Activated T-cell treated with anti-CD3 and anti-CD28 coated beads, Interleukin-2, amount 50 U/mL, for 24 hours (primary cell): ENCODE results near the gene ALKBH3.

Experiments used
- DNase-seq: peaks from one replicate; pipeline ENCODE4 v3.0.0-alpha.2; 2020
- H3K27ac Mint-ChIP-seq: 2 replicates; pipeline ENCODE4 v1.8.0; 2020; ENCODE audit warnings: mild to moderate bottlenecking, mixed read lengths
- H3K27me3 Mint-ChIP-seq: 2 replicates; pipeline ENCODE4 v1.8.0; 2020; ENCODE audit warnings: mixed read lengths
- H3K36me3 Mint-ChIP-seq: 2 replicates; pipeline ENCODE4 v1.8.0; 2020; ENCODE audit warnings: low read depth, mixed read lengths
- H3K4me1 Mint-ChIP-seq: 2 replicates; pipeline ENCODE4 v1.8.0; 2020; ENCODE audit warnings: low read depth, mixed read lengths
- H3K4me3 Mint-ChIP-seq: 2 replicates; pipeline ENCODE4 v1.8.0; 2020; ENCODE audit warnings: mild to moderate bottlenecking, moderate library complexity, mixed read lengths
- H3K9me3 Mint-ChIP-seq: 2 replicates; pipeline ENCODE4 v1.8.0; 2020; ENCODE audit warnings: mixed read lengths

Gene ALKBH3

DNA sequence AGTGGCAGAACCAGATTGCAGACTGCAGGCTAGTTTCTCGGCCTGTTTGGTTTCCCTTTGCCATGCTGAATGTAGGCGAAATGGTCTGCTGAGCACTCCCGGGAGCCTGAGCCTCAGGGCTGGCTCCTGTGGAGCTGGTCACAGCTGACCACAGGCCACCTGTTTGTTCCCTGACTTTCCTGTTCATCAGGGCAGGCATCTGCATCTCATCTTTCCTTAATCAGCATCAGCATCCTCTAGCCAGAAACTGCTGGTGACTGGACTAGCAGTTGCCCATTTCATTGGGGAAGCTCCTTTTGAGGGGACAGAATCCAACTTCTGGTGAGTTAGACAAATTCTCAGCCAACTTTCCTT, 41.6 kb downstream of the ALKBH3 start:
- no peak overlapping the region for H3K4me3 Mint-ChIP-seq
- H3K4me1 Mint-ChIP-seq: peaks cover 16% of the 10 kb centered on the region
- H3K9me3 Mint-ChIP-seq: no peaks in the 10 kb centered on the region
- no peak overlapping the region for H3K27ac Mint-ChIP-seq
- no peaks in the 10 kb centered on the region for H3K27me3 Mint-ChIP-seq
- H3K36me3 Mint-ChIP-seq: peaks cover 61% of the 10 kb centered on the region
- no peak for DNase-seq

DNA sequence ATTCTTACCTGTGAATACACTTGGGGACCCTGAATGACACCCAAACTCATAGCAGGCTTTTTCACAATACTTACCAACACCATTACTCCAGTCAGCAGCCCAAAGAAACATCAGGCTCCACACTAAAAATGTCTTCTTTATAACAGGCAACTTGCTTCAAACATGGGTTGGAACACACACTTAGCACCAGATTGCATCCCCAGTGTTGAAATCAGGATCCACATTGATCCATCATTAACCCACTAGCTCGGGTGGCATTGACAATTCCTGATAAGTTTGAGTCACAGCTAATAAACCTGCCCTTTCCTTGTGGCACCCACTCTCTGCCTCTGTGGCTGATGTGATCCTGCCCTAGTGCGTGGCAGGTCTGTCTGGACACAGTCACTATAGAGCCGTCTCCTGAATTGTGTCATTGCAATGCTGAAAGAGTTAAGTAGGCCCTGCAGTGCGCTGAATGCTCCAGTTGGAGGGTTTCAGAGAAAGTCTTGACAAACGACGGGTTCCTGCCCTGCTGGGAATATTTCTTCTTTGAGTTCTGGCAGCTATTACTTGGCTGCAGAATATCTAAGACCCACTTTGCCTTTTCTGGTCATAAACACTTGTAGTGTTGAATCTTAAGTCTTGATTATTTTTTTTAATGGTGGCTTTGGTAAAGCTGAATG, 42.2 kb downstream of the ALKBH3 start:
- Mint-ChIP-seq H3K36me3 (peaks cover 55% of the 10 kb centered on the region), H3K4me1 (peaks cover 16% of the 10 kb centered on the region), H3K27ac (no peak overlapping the region), H3K4me3 (no peak overlapping the region), H3K9me3 (no peaks in the 10 kb centered on the region), H3K27me3 (no peaks in the 10 kb centered on the region)
- DNase-seq: no peak

DNA sequence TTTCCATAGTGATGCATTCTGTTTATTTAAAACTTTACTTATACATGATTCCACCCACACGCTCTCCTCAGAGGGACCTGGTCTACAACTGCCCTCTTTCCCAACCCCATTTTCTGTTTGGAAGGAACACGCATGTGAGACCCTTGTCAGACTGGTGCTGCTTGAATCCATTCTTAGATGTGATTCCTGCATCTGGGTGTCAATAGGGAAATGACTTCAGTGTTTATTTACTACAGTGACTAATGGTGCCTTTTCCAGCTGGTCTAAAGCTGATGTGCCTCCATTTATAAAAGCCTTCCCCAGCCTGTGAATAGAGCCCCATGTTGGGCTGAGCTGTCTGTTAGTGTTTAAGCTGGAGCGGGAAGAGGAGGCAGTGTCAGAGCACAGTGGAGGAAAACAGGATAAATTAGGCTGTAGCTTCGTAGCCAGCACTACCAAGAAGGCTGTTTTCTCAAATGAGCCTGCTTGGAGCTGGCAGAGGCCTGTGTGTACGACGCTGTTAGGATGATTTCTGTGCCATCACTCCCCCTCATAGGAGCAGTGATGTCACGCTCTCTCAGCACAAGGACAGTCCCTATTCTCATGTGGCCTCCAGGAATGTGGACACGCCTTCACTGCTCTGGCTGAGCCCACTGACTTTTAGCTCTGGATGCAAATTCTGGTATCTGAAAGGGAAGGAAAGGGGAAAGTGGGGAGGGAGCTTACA, 42.9 kb downstream of the ALKBH3 start:
- Mint-ChIP-seq H3K4me1 (peaks cover 16% of the 10 kb centered on the region), H3K4me3 (no peak overlapping the region), H3K27me3 (no peaks in the 10 kb centered on the region), H3K36me3 (peaks cover 49% of the 10 kb centered on the region), H3K27ac (no peak overlapping the region), H3K9me3 (no peaks in the 10 kb centered on the region)
- DNase-seq: no peak

DNA sequence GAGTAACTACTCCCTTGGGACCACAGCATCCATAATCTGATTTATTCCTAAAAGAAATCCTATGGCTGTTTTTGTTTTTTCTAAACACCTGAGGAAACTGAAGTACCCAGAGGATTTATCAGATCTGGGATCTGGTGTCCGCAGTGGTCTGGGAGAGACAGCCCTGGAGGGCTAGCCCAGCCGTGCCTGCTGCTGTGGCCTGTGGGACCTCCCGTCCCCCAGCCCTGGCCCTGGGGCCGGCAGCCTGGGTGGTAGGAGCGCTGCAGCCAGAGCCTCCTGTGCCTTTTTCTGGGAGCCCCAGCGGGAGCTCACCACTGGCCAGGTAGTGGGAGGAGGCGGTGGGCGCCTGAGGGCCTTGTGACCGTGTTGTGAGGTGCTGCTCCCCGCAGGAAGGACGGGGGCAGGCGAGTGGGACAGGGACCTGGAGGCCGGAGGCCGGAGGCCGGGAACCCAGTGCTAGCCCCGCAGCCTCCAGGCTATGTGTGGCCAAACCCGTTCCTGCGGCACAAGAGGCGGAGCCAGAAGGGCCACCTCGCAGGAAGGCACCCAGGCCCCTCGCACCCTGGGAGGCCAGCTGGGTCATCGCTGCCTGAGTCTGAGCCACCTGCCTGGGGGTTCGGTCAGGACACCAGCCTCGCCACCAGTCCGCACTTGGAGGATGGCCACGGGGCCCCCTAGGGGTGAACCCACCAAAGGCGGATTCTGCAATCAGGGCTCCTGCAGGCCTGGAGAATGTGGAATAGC, 43.7 kb downstream of the ALKBH3 start:
- Mint-ChIP-seq H3K36me3 (peaks cover 43% of the 10 kb centered on the region), H3K27me3 (no peaks in the 10 kb centered on the region), H3K4me3 (no peak overlapping the region), H3K9me3 (no peaks in the 10 kb centered on the region), H3K27ac (no peak overlapping the region), H3K4me1 (peaks cover 16% of the 10 kb centered on the region)
- no peak for DNase-seq

DNA sequence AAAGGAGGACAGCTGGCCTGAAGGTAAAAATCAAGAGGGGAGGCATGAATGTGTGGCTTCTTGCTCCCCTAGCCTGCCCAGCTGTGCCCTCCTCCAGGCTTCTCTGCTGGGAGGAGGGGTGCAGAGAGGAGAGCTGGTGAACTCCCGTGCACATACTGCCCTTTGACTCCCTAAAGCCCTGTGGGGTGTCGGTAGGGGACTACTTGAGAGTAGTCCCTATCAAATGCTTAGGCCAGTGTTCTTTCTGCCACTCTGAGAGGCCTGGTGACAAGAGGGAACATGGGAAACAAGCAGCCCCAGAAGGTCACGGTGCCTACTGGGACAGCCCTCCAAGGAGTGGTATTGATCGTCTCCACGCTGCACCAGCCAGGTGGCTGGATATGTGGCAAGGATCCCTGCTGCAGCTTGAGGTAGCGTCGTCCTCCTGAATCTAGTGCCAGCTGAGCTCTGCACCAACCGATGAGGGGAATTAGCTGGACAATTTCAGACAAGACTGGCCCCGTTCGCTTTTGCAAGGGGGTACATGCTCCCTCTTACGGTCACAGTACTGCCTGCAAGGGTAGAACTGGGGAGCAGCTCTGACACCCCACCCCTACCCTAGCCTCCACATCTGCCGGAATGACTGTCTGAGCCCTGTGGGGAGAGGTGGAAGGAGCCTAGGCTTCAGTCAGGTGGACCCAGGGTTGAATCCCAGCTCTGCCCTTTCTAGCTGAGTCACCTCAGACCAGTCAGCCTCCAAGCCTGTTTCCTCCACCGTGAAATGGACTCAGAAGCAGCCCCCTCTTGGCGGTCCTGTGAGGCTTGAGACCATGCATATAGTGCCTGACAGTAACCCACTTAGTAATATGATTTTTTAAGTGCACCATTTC, 44.7 kb downstream of the ALKBH3 start:
- H3K36me3 Mint-ChIP-seq: peaks cover 33% of the 10 kb centered on the region
- no peaks in the 10 kb centered on the region for H3K9me3 Mint-ChIP-seq
- DNase-seq: no peak
- H3K4me1 Mint-ChIP-seq: peaks cover 13% of the 10 kb centered on the region
- no peak overlapping the region for H3K27ac Mint-ChIP-seq
- no peak overlapping the region for H3K4me3 Mint-ChIP-seq
- H3K27me3 Mint-ChIP-seq: no peaks in the 10 kb centered on the region

DNA sequence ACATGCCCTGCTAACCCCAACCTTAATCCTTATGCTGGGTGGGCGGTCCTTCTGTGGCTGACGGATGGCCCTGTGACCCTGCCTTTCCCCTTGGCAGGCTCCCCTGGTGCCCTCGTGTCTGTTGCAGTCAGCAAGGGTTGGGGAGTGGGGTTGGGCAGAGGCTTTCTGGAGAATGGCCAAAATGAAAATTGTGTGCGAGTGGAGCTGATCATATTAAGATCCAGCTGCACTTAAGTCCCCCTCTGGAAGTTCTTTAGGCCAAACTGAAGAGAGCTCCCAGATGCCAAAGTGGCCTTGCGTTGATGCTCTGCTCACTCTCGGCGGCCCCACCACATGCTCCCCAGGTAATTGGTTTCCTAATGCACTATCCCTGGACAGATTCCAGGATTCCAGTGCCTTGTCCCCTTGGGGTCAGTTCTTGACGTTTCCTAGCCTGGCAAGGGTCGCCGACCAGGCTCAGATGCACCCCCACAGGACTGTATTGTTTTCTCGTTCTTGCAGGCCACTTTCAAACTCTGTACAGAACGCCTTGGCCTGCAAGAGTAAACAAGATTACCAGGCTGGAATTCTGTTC, 45.4 kb downstream of the ALKBH3 start:
- Mint-ChIP-seq H3K4me3 (no peak overlapping the region), H3K27me3 (no peaks in the 10 kb centered on the region), H3K9me3 (no peaks in the 10 kb centered on the region), H3K27ac (no peak overlapping the region), H3K4me1 (peaks cover 8% of the 10 kb centered on the region), H3K36me3 (peaks cover 26% of the 10 kb centered on the region)
- no peak for DNase-seq

DNA sequence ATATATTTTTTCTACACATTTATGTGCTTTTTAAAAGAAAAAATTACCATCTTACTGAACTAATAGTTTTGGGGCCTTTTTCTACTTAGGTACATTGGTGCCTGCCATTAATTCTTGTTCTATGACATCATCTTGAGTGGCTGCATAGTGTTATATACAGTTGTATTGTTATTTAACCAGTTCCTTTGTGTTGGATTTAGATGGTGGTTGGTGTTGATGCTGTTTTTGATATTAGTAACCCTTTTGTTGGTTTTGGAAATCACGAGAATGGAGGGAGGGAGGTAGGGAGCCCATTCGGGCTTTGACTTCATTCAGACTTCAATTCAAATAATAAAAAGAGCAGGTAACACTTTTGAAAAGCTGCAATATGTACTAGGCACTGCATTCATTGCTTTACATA, 46.4 kb downstream of the ALKBH3 start:
- peaks cover 16% of the 10 kb centered on the region for H3K36me3 Mint-ChIP-seq
- no peaks in the 10 kb centered on the region for H3K27me3 Mint-ChIP-seq
- no peak for DNase-seq
- no peaks in the 10 kb centered on the region for H3K9me3 Mint-ChIP-seq
- H3K27ac Mint-ChIP-seq: no peak overlapping the region
- H3K4me1 Mint-ChIP-seq: peaks cover 4% of the 10 kb centered on the region
- no peak overlapping the region for H3K4me3 Mint-ChIP-seq

DNA sequence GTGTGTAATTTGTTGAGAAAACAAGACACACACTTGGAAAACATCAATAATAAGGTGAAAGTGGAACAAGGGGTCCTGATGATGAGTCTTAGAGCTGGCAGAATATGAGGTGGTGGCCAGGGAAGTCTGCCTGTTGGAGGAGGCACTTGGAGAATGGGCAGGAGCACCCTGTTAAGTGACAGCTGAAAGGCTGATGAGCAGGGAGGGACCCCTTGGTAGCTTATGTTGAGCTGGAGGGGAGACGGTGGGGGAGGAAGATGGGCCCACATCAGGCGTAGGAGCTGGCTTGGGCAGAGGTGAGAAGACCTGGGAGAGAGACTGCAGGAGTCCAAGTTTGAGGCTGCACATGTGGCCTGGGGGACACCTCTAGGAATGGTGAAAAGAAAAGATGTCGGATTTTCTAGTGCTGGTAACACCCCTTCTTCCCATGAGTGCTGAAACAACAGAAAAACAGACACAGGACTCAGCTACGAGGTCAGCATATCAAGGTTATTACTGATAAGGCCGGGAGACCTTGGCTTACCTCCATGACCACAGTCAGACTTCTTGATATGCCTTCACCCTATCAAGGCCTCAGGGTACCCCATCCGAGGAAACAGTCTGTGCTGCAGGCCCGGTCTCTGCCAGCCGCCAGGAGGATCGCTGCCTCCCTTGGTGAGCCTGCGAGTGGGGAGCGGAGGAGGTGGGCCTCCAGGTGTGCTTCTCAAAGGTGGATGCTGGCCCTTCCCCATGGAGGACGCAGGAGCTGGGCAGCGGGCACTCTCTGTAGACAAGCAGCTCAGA, 47.5 kb downstream of the ALKBH3 start:
- DNase-seq: no peak
- Mint-ChIP-seq H3K27me3 (no peaks in the 10 kb centered on the region), H3K4me1 (peaks cover 4% of the 10 kb centered on the region), H3K4me3 (no peak overlapping the region), H3K36me3 (peaks cover 5% of the 10 kb centered on the region), H3K27ac (no peak overlapping the region), H3K9me3 (no peaks in the 10 kb centered on the region)

DNA sequence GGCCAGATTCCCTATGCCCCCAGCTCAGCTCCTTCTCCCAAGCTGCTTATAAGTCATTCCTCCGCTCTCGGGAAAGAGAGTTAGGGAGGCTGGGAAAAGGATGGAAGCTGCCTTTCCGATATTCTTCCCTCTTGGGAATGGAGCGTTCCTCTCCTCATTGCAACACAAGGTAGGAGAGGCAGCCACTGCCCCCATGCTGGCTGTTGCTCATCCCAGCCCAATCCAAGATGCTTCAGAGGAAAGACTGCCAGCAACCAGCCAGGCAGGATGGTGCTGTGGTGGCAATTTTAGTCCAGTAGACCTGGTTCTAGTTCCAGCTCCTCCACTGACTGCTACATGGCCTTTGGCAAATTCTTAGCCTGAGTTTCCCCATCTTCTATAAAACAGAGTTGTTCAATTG, 48.1 kb downstream of the ALKBH3 start:
- Mint-ChIP-seq H3K27me3 (no peaks in the 10 kb centered on the region), H3K4me1 (peaks cover 4% of the 10 kb centered on the region), H3K27ac (no peak overlapping the region), H3K9me3 (no peaks in the 10 kb centered on the region), H3K36me3 (peaks cover 3% of the 10 kb centered on the region), H3K4me3 (no peak overlapping the region)
- no peak for DNase-seq

DNA sequence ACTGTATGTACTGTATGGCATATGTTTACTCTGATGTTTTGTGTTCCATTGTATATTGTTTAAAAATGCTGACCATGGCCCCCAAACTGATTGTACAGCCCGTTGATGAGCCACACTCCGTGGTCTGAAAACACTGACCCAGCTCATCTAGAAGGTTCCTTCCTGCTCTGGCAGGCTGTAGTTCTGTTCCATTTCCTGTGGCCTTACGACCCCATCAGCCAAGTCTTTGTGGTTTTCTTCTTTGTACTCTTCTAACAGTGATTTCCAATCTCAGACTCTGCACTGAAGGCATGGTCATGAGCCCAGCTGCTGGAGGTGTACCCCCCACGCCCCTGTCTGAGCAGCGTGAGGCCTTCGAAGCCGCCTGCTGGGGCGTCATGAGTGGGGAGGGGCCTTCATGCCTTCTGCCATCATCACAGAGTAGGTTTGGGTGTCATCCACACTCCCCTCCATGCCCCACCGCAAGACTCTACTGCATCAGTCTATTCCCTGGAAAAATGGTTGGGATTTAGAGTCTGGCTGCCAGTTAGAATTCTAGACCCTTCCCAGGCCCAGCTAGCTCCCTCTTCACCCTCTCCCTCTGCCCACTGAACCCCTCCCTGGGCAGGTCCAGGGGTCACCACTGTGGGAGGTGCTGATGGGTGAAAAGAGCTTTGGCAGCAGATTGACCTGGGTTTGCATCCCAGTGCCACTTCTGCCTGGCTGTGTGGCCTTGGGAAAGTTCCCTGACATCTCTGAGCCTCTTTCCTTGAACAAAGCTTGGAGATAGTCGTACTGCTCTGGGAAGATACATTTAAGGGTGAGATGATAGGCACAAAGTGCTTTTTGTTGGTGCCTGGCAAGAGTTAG, 50.5 kb downstream of the ALKBH3 start:
- Mint-ChIP-seq H3K9me3 (no peaks in the 10 kb centered on the region), H3K36me3 (no peaks in the 10 kb centered on the region), H3K4me3 (no peak overlapping the region), H3K27me3 (peaks cover 12% of the 10 kb centered on the region), H3K27ac (no peak overlapping the region), H3K4me1 (peaks cover 4% of the 10 kb centered on the region)
- DNase-seq: no peak

DNA sequence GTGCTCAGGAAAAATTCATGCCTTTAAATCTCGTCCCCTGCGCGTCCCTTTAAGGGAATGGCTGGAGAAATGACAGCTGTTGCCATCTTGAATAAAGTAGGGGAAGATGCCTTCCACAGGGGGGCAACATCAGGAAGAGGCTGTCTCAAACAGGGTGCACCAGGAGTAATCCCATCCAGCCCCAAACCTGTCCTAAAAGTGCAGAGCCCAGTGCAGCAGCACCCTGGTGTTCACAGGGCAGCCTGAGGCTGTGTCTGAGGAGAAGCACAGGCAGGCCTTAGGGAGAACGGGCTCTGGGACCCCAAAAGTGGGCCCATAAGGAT, 51.0 kb downstream of the ALKBH3 start:
- no peaks in the 10 kb centered on the region for H3K9me3 Mint-ChIP-seq
- H3K27me3 Mint-ChIP-seq: peaks cover 14% of the 10 kb centered on the region
- DNase-seq: no peak
- peaks cover 4% of the 10 kb centered on the region for H3K4me1 Mint-ChIP-seq
- no peak overlapping the region for H3K27ac Mint-ChIP-seq
- H3K36me3 Mint-ChIP-seq: no peaks in the 10 kb centered on the region
- H3K4me3 Mint-ChIP-seq: no peak overlapping the region

DNA sequence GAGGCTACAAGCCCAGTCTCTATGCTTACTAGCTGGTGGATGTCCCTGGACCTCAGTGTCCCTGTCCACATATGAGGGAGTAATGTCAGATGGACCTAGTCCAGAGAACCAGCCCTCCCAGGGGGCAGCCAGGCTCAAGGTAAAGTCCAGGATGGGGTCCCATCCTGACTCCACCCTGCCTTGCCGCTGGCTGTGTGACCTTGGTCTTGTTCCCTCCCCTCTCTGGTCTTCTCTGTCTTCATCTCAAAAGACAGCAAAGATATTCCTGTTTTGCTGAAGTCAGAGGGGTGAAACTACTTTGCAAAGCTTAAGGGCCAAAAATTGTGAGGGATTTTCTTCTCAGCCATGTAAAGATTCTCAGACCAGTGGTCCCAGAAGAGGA, 52.6 kb downstream of the ALKBH3 start:
- Mint-ChIP-seq H3K4me1 (peaks cover 4% of the 10 kb centered on the region), H3K27ac (no peak overlapping the region), H3K36me3 (no peaks in the 10 kb centered on the region), H3K4me3 (no peak overlapping the region), H3K27me3 (peaks cover 28% of the 10 kb centered on the region), H3K9me3 (no peaks in the 10 kb centered on the region)
- no peak for DNase-seq
